ENCODE results near the gene MYOZ2.
A peak's percentile ranks its signal among the peaks of the same experiment; 100 is the strongest.

The MYOZ2 gene

DNA sequence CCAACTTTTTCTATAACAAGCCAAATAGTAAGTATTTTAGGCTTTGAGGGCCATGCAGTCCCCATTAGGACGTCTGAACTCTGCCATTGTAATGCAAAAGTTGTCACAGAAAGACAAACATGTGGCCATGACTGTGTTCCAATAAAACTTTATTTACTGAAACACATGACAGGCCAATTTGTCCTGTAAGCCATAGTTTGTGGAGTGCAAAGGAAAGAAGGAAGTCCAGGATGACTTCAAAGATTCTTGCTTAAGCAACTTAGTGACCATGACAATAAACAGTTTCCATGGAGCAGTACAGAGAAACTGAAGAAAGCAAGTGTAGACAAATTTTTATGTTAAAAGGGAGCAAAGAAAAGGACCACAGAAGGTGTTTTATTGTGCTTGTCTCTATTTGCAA is 35.0 kb upstream of the MYOZ2 start (continued):
- TF ChIP-seq, protein P1, sequence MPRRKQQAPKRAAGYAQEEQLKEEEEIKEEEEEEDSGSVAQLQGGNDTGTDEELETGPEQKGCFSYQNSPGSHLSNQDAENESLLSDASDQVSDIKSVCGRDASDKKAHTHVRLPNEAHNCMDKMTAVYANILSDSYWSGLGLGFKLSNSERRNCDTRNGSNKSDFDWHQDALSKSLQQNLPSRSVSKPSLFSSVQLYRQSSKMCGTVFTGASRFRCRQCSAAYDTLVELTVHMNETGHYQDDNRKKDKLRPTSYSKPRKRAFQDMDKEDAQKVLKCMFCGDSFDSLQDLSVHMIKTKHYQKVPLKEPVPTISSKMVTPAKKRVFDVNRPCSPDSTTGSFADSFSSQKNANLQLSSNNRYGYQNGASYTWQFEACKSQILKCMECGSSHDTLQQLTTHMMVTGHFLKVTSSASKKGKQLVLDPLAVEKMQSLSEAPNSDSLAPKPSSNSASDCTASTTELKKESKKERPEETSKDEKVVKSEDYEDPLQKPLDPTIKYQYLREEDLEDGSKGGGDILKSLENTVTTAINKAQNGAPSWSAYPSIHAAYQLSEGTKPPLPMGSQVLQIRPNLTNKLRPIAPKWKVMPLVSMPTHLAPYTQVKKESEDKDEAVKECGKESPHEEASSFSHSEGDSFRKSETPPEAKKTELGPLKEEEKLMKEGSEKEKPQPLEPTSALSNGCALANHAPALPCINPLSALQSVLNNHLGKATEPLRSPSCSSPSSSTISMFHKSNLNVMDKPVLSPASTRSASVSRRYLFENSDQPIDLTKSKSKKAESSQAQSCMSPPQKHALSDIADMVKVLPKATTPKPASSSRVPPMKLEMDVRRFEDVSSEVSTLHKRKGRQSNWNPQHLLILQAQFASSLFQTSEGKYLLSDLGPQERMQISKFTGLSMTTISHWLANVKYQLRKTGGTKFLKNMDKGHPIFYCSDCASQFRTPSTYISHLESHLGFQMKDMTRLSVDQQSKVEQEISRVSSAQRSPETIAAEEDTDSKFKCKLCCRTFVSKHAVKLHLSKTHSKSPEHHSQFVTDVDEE (CRISPR knock-in tag; IDR thresholded peaks at IDR 0.05), result no peak
- TF ChIP-seq RARB (CRISPR knock-in tag; IDR thresholded peaks at IDR 0.05), result no peak
- TF ChIP-seq, protein P2, sequence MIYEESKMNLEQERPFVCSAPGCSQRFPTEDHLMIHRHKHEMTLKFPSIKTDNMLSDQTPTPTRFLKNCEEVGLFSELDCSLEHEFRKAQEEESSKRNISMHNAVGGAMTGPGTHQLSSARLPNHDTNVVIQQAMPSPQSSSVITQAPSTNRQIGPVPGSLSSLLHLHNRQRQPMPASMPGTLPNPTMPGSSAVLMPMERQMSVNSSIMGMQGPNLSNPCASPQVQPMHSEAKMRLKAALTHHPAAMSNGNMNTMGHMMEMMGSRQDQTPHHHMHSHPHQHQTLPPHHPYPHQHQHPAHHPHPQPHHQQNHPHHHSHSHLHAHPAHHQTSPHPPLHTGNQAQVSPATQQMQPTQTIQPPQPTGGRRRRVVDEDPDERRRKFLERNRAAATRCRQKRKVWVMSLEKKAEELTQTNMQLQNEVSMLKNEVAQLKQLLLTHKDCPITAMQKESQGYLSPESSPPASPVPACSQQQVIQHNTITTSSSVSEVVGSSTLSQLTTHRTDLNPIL (CRISPR knock-in tag; IDR thresholded peaks at IDR 0.05; ENCODE audit: low read depth), result no peak
- TF ChIP-seq ZFP30 (CRISPR knock-in tag; IDR thresholded peaks at IDR 0.05), result no peak

GRCh38 chr4:119103263-119103662 is 32.4 kb upstream of the MYOZ2 start:
- peak; percentile 92 for ATAC-seq
- TF ChIP-seq ISL1 (CRISPR knock-in tag; IDR thresholded peaks at IDR 0.05) (peak; percentile 92), ZC3H10 (CRISPR knock-in tag; IDR thresholded peaks at IDR 0.05) (0 out of 2 replicates have a peak, but pooled peaks have one; percentile 42), CSDC2 (CRISPR knock-in tag; IDR thresholded peaks at IDR 0.05) (0 out of 2 replicates have a peak, but pooled peaks have one; percentile 36), SNAI2 (CRISPR knock-in tag; IDR thresholded peaks at IDR 0.05) (no peak), ZFP3 (CRISPR knock-in tag; IDR thresholded peaks at IDR 0.05) (peak; percentile 76; the same call in 1 of the 2 replicates)
- TF ChIP-seq, protein P1 (CRISPR knock-in tag; IDR thresholded peaks at IDR 0.05), result no peak
- TF ChIP-seq, protein P2 (CRISPR knock-in tag; IDR thresholded peaks at IDR 0.05; ENCODE audit: low read depth), result peak; percentile 85

GRCh38 chr4:119104644-119105273 is 30.9 kb upstream of the MYOZ2 start:
- ATAC-seq, result no peak
- no peak for TF ChIP-seq SNAI2 (CRISPR knock-in tag; IDR thresholded peaks at IDR 0.05)
- TF ChIP-seq ZNF8 (CRISPR knock-in tag; IDR thresholded peaks at IDR 0.05), result no peak
- no peak for TF ChIP-seq ARNTL (CRISPR knock-in tag; IDR thresholded peaks at IDR 0.05; ENCODE audit: borderline replicate concordance, low read depth)
- no peak for TF ChIP-seq PATZ1 (CRISPR knock-in tag; IDR thresholded peaks at IDR 0.05; ENCODE audit: borderline replicate concordance)
- no peak for TF ChIP-seq OSR1 (CRISPR knock-in tag; IDR thresholded peaks at IDR 0.05)
- no peak for TF ChIP-seq PPARA (CRISPR knock-in tag; IDR thresholded peaks at IDR 0.05; ENCODE audit: borderline replicate concordance)

DNA sequence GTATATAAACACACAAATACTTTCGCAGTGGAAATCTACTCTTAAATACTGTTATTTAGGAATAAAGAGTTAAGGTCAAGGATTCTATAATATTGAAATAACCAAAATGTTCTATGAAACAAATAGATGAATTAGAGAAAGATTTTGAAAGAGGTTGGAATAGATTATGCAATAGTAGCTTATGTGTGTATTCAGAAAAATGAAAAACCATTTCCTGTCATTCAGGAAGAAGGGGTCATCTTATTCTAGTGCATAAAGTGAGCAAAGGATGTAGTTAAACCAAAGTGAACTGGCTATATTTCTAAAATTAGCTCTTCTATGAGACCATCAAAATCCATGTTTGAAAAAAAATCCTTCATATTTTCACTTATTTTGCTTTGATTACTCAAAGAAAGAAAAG is 30.0 kb upstream of the MYOZ2 start:
- no peak for ATAC-seq
- TF ChIP-seq OSR1 (CRISPR knock-in tag; IDR thresholded peaks at IDR 0.05) (no peak), ZFP30 (CRISPR knock-in tag; IDR thresholded peaks at IDR 0.05) (no peak), ZC3H10 (CRISPR knock-in tag; IDR thresholded peaks at IDR 0.05) (no peak), TCF4 (CRISPR knock-in tag; IDR thresholded peaks at IDR 0.05; ENCODE audit: borderline replicate concordance) (no peak), CSDC2 (CRISPR knock-in tag; IDR thresholded peaks at IDR 0.05) (no peak), ZNF565 (CRISPR knock-in tag; conservative IDR thresholded peaks at IDR 0.05; ENCODE audit: low read depth) (no peak), GLIS3 (CRISPR knock-in tag; IDR thresholded peaks at IDR 0.05) (no peak), ZNF70 (CRISPR knock-in tag; IDR thresholded peaks at IDR 0.05) (no peak)
- TF ChIP-seq, protein P2 (CRISPR knock-in tag; IDR thresholded peaks at IDR 0.05; ENCODE audit: low read depth), result no peak
- TF ChIP-seq, protein P3, sequence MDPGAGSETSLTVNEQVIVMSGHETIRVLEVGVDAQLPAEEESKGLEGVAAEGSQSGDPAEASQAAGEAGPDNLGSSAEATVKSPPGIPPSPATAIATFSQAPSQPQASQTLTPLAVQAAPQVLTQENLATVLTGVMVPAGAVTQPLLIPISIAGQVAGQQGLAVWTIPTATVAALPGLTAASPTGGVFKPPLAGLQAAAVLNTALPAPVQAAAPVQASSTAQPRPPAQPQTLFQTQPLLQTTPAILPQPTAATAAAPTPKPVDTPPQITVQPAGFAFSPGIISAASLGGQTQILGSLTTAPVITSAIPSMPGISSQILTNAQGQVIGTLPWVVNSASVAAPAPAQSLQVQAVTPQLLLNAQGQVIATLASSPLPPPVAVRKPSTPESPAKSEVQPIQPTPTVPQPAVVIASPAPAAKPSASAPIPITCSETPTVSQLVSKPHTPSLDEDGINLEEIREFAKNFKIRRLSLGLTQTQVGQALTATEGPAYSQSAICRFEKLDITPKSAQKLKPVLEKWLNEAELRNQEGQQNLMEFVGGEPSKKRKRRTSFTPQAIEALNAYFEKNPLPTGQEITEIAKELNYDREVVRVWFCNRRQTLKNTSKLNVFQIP (CRISPR knock-in tag; IDR thresholded peaks at IDR 0.05; ENCODE audit: borderline replicate concordance, low read depth), result no peak

Measured in SK-N-SH treated with all-trans-retinoic acid at 6 μM for 48 hours (cell line).